Right cardiac atrium (tissue), 5 donors: Measurements from ENCODE around the gene NISCH. TPM values are rescaled to one million over a fixed set of nuclear protein-coding genes. Genes with fewer than 3 reads are reported as not detected.

Experiments used
- ATAC-seq, 2 donors: fragments of 200-7000 bp; cut with Tn5 transposase; one replicate each; pipeline versions ENCODE4 v1.8.0 to v1.9.1; 2020; ENCODE audit warnings: moderate library complexity in 2 of 2, mild to moderate bottlenecking in 1 of 2
- DNase-seq, 3 donors: peaks; one replicate each; pipeline ENCODE4 v3.0.0-alpha.2; 2020
- H3K27ac ChIP-seq: one replicate; pipeline ENCODE4 v1.5.1; 2013; ENCODE audit warnings: mild to moderate bottlenecking, low read length, control low read depth, moderate library complexity
- H3K27me3 ChIP-seq: one replicate; pipeline ENCODE4 v1.6.1; 2013; ENCODE audit not compliant: control insufficient read depth, insufficient read depth
- H3K4me1 ChIP-seq: one replicate; pipeline ENCODE4 v1.6.1; 2013; ENCODE audit warnings: low read length; ENCODE audit not compliant: control insufficient read depth, insufficient read depth
- H3K4me3 ChIP-seq: one replicate; pipeline ENCODE4 v1.5.1; 2013; ENCODE audit warnings: low read length, control low read depth
- H3K9me3 ChIP-seq: one replicate; pipeline ENCODE4 v1.6.1; 2013; ENCODE audit warnings: low read length; ENCODE audit not compliant: control insufficient read depth
- WGBS: extraction: QIAGEN DNeasy Blood & Tissue Kit; methylation state at CpG from one replicate; pipeline ENCODE4 v1.1.7; 2013; 5-methylcytosine and 5-hydroxymethylcytosine counted together
- intact Hi-C, 4 donors: fragments of 100-400 bp; cut with DNase I; formaldehyde crosslinking; loops; one replicate each; pipeline versions ENCODE4 v1.11.0 to v1.14.0; 2022 to 2023
- polyA plus RNA-seq: library from polyadenylated mRNA; stranded (reverse); fragments of 200-250 nt; gene quantifications from one replicate; pipeline ENCODE4 v1.2.3, GENCODE V29; 2013
- total RNA-seq, 4 donors: library from RNA; stranded (reverse); fragmentation: NEBNext Ultra II Directional; extraction: Animal tissue kit (Norgen Biotek cat#: 25700); gene quantifications; one replicate each; pipeline ENCODE4 v1.2.1, GENCODE V29; 2021
- donor health status: healthy with polysubstance abuse.
- donor health status: DM: no; HTN: yes; CAD: no.
- donor health status: DM: no; HTN: no; CAD: no.
- donor health status: DM: no; HTN: yes; CAD: no; lungs with severe emphysema.
- donor health status: DM: yes; HTN: yes; CAD: no.

NISCH gene
- total and polyA plus RNA-seq, 5 donors: 31.2 to 59.2 (median 50.7) TPM

- intact Hi-C loops: loop anchor here in 2 of 4 donors (1.0 to 10.0 kb wide), 3 partner anchors 18 to 246 kb away; no protein-coding TSS in a partner anchor
- peak overlapping the region; percentile 51 for H3K27ac ChIP-seq
- DNase-seq (peak; percentile 57 to 84 (median 63)), ATAC-seq (peak; percentile 79 to 84)
- H3K27me3 ChIP-seq: no peaks in the 10 kb centered on the region
- no peaks in the 10 kb centered on the region for H3K9me3 ChIP-seq
- 16% methylated on average over 7 of the region's 7 CpGs for WGBS
- no peak overlapping the region for H3K4me3 ChIP-seq
- H3K4me1 ChIP-seq: peaks cover 16% of the 10 kb centered on the region
Measured at GRCh38 chr3:52428151-52429005, 27.0 kb upstream of the NISCH start.

GRCh38 chr3:52429031-52429430 lies 26.4 kb upstream of the NISCH start:
- ATAC-seq: no peak
- intact Hi-C loops: loop anchor here in 1 of 4 donors (2.0 to 10.0 kb wide), 2 partner anchors 18 to 246 kb away; no protein-coding TSS in a partner anchor
- 48% methylated on average over 3 of the region's 3 CpGs for WGBS
- H3K4me1 ChIP-seq: peaks cover 21% of the 10 kb centered on the region
- peak overlapping the region; percentile 51 for H3K27ac ChIP-seq
- peak in 2 of 3 donors; percentile 29 to 45 for DNase-seq
- no peaks in the 10 kb centered on the region for H3K27me3 ChIP-seq
- H3K9me3 ChIP-seq: no peaks in the 10 kb centered on the region
- H3K4me3 ChIP-seq: no peak overlapping the region

- ATAC-seq: peak in 1 of 2 donors; percentile 22
Measured at GRCh38 chr3:52429779-52430415, 25.5 kb upstream of the NISCH start.

GRCh38 chr3:52430416-52430810 lies 25.0 kb upstream of the NISCH start:
- peak in 2 of 3 donors; percentile 17 to 41 for DNase-seq
- no peak for ATAC-seq
- H3K9me3 ChIP-seq: no peaks in the 10 kb centered on the region
- H3K27ac ChIP-seq: peak overlapping the region; percentile 55
- peaks cover 23% of the 10 kb centered on the region for H3K4me1 ChIP-seq
- 86% methylated on average over 9 of the region's 9 CpGs for WGBS
- H3K27me3 ChIP-seq: no peaks in the 10 kb centered on the region
- intact Hi-C loops: no loop called here
- H3K4me3 ChIP-seq: no peak overlapping the region

More at GRCh38 chr3:52429779-52430415, 25.5 kb upstream of the NISCH start:
- Histone ChIP-seq H3K4me3 (no peak overlapping the region), H3K4me1 (peaks cover 23% of the 10 kb centered on the region), H3K27ac (peak overlapping the region; percentile 48), H3K27me3 (no peaks in the 10 kb centered on the region), H3K9me3 (no peaks in the 10 kb centered on the region)
- peak; percentile 22 to 57 (median 46) for DNase-seq
- intact Hi-C loops: loop anchor here in 1 of 4 donors (2.0 to 10.0 kb wide), 2 partner anchors 17 to 245 kb away; no protein-coding TSS in a partner anchor
- WGBS: 61% methylated on average over 7 of the region's 7 CpGs

- intact Hi-C loops: no loop called here
- H3K4me3 ChIP-seq: no peak overlapping the region
- DNase-seq (peak; percentile 33 to 74 (median 56)), ATAC-seq (peak in 1 of 2 donors; percentile 11)
- WGBS: 60% methylated on average over 10 of the region's 10 CpGs
- peaks cover 23% of the 10 kb centered on the region for H3K4me1 ChIP-seq
- H3K27me3 ChIP-seq: no peaks in the 10 kb centered on the region
- H3K27ac ChIP-seq: no peak overlapping the region
- no peaks in the 10 kb centered on the region for H3K9me3 ChIP-seq
Measured at GRCh38 chr3:52431459-52432223, 23.8 kb upstream of the NISCH start.

GRCh38 chr3:52432225-52432624 lies 23.2 kb upstream of the NISCH start:
- peak overlapping the region; percentile 16 for H3K27ac ChIP-seq
- no peaks in the 10 kb centered on the region for H3K9me3 ChIP-seq
- intact Hi-C loops: no loop called here
- peaks cover 26% of the 10 kb centered on the region for H3K4me1 ChIP-seq
- ATAC-seq (no peak), DNase-seq (peak in 1 of 3 donors; percentile 44)
- H3K4me3 ChIP-seq: no peak overlapping the region
- no peaks in the 10 kb centered on the region for H3K27me3 ChIP-seq
- WGBS: 63% methylated on average over 6 of the region's 6 CpGs

- Histone ChIP-seq H3K27ac (peak overlapping the region; percentile 15), H3K27me3 (no peaks in the 10 kb centered on the region), H3K4me3 (no peak overlapping the region), H3K4me1 (peaks cover 26% of the 10 kb centered on the region), H3K9me3 (no peaks in the 10 kb centered on the region)
- intact Hi-C loops: no loop called here
- whole genome bisulfite sequencing: 31% methylated on average over 4 of the region's 4 CpGs
- peak; percentile 45 to 69 (median 67) for DNase-seq
- peak in 1 of 2 donors; percentile 6 for ATAC-seq
Measured at GRCh38 chr3:52432691-52433141, 22.7 kb upstream of the NISCH start.

GRCh38 chr3:52433328-52433995 lies 21.9 kb upstream of the NISCH start:
- intact Hi-C loops: no loop called here
- Histone ChIP-seq H3K4me1 (peaks cover 26% of the 10 kb centered on the region), H3K27me3 (no peaks in the 10 kb centered on the region), H3K27ac (peak overlapping the region; percentile 10), H3K4me3 (no peak overlapping the region), H3K9me3 (no peaks in the 10 kb centered on the region)
- ATAC-seq: peak in 1 of 2 donors; percentile 29
- WGBS: 58% methylated on average over 10 of the region's 10 CpGs
- peak in 2 of 3 donors; percentile 55 to 71 for DNase-seq

- ATAC-seq: no peak
- Histone ChIP-seq H3K4me3 (no peak overlapping the region), H3K27ac (peak overlapping the region; percentile 48), H3K4me1 (peaks cover 23% of the 10 kb centered on the region), H3K9me3 (no peaks in the 10 kb centered on the region), H3K27me3 (no peaks in the 10 kb centered on the region)
- WGBS: 77% methylated on average over 6 of the region's 6 CpGs
- intact Hi-C loops: no loop called here
- DNase-seq: no peak
Measured at GRCh38 chr3:52433996-52434479, 21.4 kb upstream of the NISCH start.
